NAMALWA (cell line): ENCODE measurements around the gene ZFP28.

Experiments
- DNase-seq: peaks from one replicate; pipeline ENCODE4 v3.0.0-alpha.2; 2015; ENCODE audit warnings: low spot score

Gene ZFP28

GRCh38 chr19:56538761-56539263, at the start of gene ZFP28:
ZFP28 (plus strand) TSS chr19:56538948; CDS start chr19:56539019, 71 bp downstream.
- DNase-seq = no peak

GRCh38 chr19:56491399-56491798, 47.3 kb upstream of the ZFP28 start:
- no peak for DNase-seq

GRCh38 chr19:56504581-56504980, 34.2 kb upstream of the ZFP28 start:
- no peak for DNase-seq

GRCh38 chr19:56507446-56508289, 31.1 kb upstream of the ZFP28 start, which contains the start of gene ZNF471:
ZNF471 (plus strand) TSS chr19:56507855; CDS start chr19:56511572, 3,717 bp downstream.
- no peak for DNase-seq

GRCh38 chr19:56508290-56508778, 30.4 kb upstream of the ZFP28 start:
- DNase-seq = no peak

- DNase-seq = no peak
Observed at GRCh38 chr19:56525214-56525860, 13.4 kb upstream of the ZFP28 start.

GRCh38 chr19:56537442-56537841, 1.3 kb upstream of the ZFP28 start:
- no peak for DNase-seq

GRCh38 chr19:56538254-56538760, 441 bp upstream of the ZFP28 start:
- no peak for DNase-seq

GRCh38 chr19:56543776-56544175, 5.0 kb downstream of the ZFP28 start:
- DNase-seq = no peak

- DNase-seq = no peak
Observed at GRCh38 chr19:56547535-56547934, 8.8 kb downstream of the ZFP28 start.

- no peak for DNase-seq
Observed at GRCh38 chr19:56554272-56554869, 15.6 kb downstream of the ZFP28 start.

- DNase-seq = no peak
Observed at GRCh38 chr19:56562766-56563165, 24.0 kb downstream of the ZFP28 start.

GRCh38 chr19:56566904-56567273, 28.1 kb downstream of the ZFP28 start:
- no peak for DNase-seq

- no peak for DNase-seq
Observed at GRCh38 chr19:56567274-56568120, 28.7 kb downstream of the ZFP28 start, which contains the start of gene ZNF470. ZNF470 (plus strand) TSS chr19:56567468; CDS start chr19:56570312, 2,844 bp downstream.

- no peak for DNase-seq
Observed at GRCh38 chr19:56572589-56572988, 33.8 kb downstream of the ZFP28 start.

- no peak for DNase-seq
Observed at GRCh38 chr19:56573914-56574313, 35.2 kb downstream of the ZFP28 start.

- no peak for DNase-seq
Observed at GRCh38 chr19:56577719-56578602, 39.2 kb downstream of the ZFP28 start.

GRCh38 chr19:56594446-56594782, 55.7 kb downstream of the ZFP28 start:
- no peak for DNase-seq

GRCh38 chr19:56594783-56595547, 56.2 kb downstream of the ZFP28 start, which contains the start of gene ZNF71:
ZNF71 (plus strand) TSS chr19:56595302; CDS start chr19:56601559, 6,257 bp downstream.
- DNase-seq = peak; percentile 87

- DNase-seq = no peak
Observed at GRCh38 chr19:56595548-56595899, 56.8 kb downstream of the ZFP28 start.
